Testis (tissue), 2 donors: ENCODE data around the gene TNN.

Source experiments
- POLR2A ChIP-seq: fragments of 450-650 bp; IDR thresholded peaks from one replicate; pipeline ENCODE4 v1.6.1; 2017; ENCODE audit warnings: antibody characterized with exemption, mild to moderate bottlenecking, moderate library complexity
- TF ChIP-seq, protein P1 (sequence below), 3 experiments: fragments of 450-650 bp in 2 of 3; fragments of 200-600 bp in 1 of 3; sonication (generic) in 1 of 3; IDR thresholded peaks; one replicate each; pipeline ENCODE4 v1.5.1; 2016 to 2019; ENCODE audit warnings: antibody characterized with exemption in 3 of 3, mild to moderate bottlenecking in 2 of 3, moderate library complexity in 1 of 3

DNA sequence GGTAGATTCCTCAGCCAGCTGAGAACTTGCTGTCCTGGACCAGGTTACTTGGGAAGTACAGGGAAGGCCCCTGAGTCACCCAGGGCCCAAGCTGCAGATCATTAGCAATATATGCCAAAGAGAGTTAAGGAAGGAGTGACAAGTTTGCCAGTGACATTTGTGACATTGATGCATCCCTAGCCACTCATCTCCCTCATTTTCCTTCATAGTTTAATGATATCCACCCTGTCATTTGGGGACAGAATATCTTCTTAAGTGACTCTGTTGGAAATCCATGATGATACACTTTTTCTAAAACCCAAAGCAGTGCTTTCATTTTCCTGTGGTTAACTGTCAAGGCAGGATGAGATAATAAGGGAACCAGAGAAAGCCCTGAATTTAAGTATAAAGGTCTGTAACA, 3.2 kb downstream of the TNN start:
- TF ChIP-seq, protein P1, sequence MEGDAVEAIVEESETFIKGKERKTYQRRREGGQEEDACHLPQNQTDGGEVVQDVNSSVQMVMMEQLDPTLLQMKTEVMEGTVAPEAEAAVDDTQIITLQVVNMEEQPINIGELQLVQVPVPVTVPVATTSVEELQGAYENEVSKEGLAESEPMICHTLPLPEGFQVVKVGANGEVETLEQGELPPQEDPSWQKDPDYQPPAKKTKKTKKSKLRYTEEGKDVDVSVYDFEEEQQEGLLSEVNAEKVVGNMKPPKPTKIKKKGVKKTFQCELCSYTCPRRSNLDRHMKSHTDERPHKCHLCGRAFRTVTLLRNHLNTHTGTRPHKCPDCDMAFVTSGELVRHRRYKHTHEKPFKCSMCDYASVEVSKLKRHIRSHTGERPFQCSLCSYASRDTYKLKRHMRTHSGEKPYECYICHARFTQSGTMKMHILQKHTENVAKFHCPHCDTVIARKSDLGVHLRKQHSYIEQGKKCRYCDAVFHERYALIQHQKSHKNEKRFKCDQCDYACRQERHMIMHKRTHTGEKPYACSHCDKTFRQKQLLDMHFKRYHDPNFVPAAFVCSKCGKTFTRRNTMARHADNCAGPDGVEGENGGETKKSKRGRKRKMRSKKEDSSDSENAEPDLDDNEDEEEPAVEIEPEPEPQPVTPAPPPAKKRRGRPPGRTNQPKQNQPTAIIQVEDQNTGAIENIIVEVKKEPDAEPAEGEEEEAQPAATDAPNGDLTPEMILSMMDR (IDR thresholded peaks at IDR 0.05): no peak
- TF ChIP-seq POLR2A: no peak
